Natural killer cell (primary cell): Measurements from ENCODE around the gene CD46. TPM values are rescaled to one million over a fixed set of nuclear protein-coding genes. Genes with fewer than 3 reads are reported as not detected.

Experiments
- ATAC-seq, 3 donors: fragments of 150-1000 bp in 2 of 3; fragments of 200-7000 bp in 1 of 3; cut with Tn5 transposase; 1 replicate in 1 of 3; 2 replicates in 2 of 3; pipeline ENCODE4 v1.10.0; 2021; ENCODE audit warnings: mild to moderate bottlenecking in 2 of 3, moderate library complexity in 2 of 3
- DNase-seq, 2 donors: peaks; one replicate each; pipeline versions ENCODE4 v3.0.0 to v3.0.0-alpha.2; 2013 to 2021; ENCODE audit warnings: mixed read lengths in 1 of 2
- H3K27ac ChIP-seq: one replicate; pipeline ENCODE4 v1.5.1; 2013; ENCODE audit warnings: mild to moderate bottlenecking, low read length
- H3K27me3 ChIP-seq: one replicate; pipeline ENCODE4 v1.6.1; 2013; ENCODE audit warnings: low read length; ENCODE audit not compliant: control insufficient read depth, insufficient read depth
- H3K36me3 ChIP-seq: one replicate; pipeline ENCODE4 v1.6.1; 2013; ENCODE audit warnings: low read length; ENCODE audit not compliant: control insufficient read depth, insufficient read depth
- H3K4me1 ChIP-seq: one replicate; pipeline ENCODE4 v1.6.1; 2013; ENCODE audit warnings: low read length; ENCODE audit not compliant: control insufficient read depth, insufficient read depth
- H3K4me3 ChIP-seq: one replicate; pipeline ENCODE4 v1.5.1; 2013; ENCODE audit warnings: low read length
- H3K9me3 ChIP-seq: one replicate; pipeline ENCODE4 v1.6.1; 2013; ENCODE audit warnings: low read length; ENCODE audit not compliant: control insufficient read depth, insufficient read depth
- H3K27ac Mint-ChIP-seq, 2 donors: one replicate each; pipeline ENCODE4 v1.8.0; 2022; ENCODE audit warnings: mild to moderate bottlenecking in 2 of 2, mixed read lengths in 2 of 2, moderate library complexity in 1 of 2
- H3K27me3 Mint-ChIP-seq, 2 donors: one replicate each; pipeline ENCODE4 v1.8.0; 2022; ENCODE audit warnings: low read depth in 2 of 2, mixed read lengths in 2 of 2
- H3K36me3 Mint-ChIP-seq: one replicate; pipeline ENCODE4 v1.8.0; 2022; ENCODE audit warnings: mixed read lengths
- H3K4me1 Mint-ChIP-seq, 2 donors: one replicate each; pipeline ENCODE4 v1.8.0; 2022; ENCODE audit warnings: mixed read lengths in 2 of 2
- H3K4me3 Mint-ChIP-seq: one replicate; pipeline ENCODE4 v1.8.0; 2022; ENCODE audit warnings: mild to moderate bottlenecking, moderate library complexity, mixed read lengths
- H3K9me3 Mint-ChIP-seq, 2 donors: one replicate each; pipeline ENCODE4 v1.8.0; 2022; ENCODE audit warnings: mixed read lengths in 2 of 2
- WGBS: methylation state at CpG from one replicate; pipeline ENCODE4 v1.1.7; 2013; ENCODE audit warnings: missing lambda C conversion rate; ENCODE audit not compliant: insufficient coverage; 5-methylcytosine and 5-hydroxymethylcytosine counted together
- intact Hi-C: fragments of 100-400 bp; cut with micrococcal nuclease; formaldehyde crosslinking; loops from one replicate; pipeline ENCODE4 v1.14.2; 2022
- total RNA-seq, 4 donors: library from RNA; stranded (reverse); fragments of 120-200 nt in 1 of 4; gene quantifications; one replicate each; pipeline versions ENCODE4 v1.2.3 to v1.2.4, GENCODE V29; 2013 to 2022
- TF ChIP-seq, protein P1 (sequence below): fragments of 200-600 bp; IDR thresholded peaks from one replicate; pipeline ENCODE4 v1.8.0; 2022; ENCODE audit warnings: antibody characterized with exemption

Gene CD46
- total RNA-seq, 3 donors from 2014 or later (not counting 1 experiment from before 2014, with no cell fraction given): 110 to 126 (median 124) TPM

DNA sequence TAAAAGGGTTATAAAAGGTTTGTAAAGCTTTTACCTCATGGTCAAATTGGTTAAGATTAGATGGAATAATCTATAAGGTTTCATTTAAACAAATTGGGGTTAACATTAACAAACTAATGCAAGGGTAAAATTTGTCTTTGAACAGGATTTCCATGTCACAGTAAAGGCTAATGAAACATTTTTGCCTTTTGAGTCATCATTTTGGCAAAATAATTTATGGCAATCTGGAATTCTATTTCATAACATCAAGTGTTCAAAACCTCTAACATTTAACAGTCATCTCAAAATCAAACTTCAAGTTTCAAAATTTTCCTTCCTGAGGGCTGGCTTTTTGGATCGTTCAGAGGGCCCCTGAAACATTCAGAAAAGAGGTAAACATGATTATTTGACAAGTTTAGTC, 6.6 kb upstream of the CD46 start:
- H3K27me3 Mint-ChIP-seq: peaks cover 0 to 6% of the 10 kb centered on the region in 2 donors
- no peak overlapping the region for H3K27ac Mint-ChIP-seq
- no peaks in the 10 kb centered on the region for H3K36me3 Mint-ChIP-seq
- Histone ChIP-seq H3K27ac (no peak overlapping the region), H3K9me3 (no peaks in the 10 kb centered on the region), H3K36me3 (no peaks in the 10 kb centered on the region), H3K4me3 (no peak overlapping the region), H3K27me3 (no peaks in the 10 kb centered on the region), H3K4me1 (no peaks in the 10 kb centered on the region)
- intact Hi-C loops: no loop called here
- ATAC-seq (no peak), DNase-seq (no peak)
- TF ChIP-seq, protein P1, sequence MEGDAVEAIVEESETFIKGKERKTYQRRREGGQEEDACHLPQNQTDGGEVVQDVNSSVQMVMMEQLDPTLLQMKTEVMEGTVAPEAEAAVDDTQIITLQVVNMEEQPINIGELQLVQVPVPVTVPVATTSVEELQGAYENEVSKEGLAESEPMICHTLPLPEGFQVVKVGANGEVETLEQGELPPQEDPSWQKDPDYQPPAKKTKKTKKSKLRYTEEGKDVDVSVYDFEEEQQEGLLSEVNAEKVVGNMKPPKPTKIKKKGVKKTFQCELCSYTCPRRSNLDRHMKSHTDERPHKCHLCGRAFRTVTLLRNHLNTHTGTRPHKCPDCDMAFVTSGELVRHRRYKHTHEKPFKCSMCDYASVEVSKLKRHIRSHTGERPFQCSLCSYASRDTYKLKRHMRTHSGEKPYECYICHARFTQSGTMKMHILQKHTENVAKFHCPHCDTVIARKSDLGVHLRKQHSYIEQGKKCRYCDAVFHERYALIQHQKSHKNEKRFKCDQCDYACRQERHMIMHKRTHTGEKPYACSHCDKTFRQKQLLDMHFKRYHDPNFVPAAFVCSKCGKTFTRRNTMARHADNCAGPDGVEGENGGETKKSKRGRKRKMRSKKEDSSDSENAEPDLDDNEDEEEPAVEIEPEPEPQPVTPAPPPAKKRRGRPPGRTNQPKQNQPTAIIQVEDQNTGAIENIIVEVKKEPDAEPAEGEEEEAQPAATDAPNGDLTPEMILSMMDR: no peak
- H3K4me3 Mint-ChIP-seq: no peak overlapping the region
- peaks cover 0 to 6% of the 10 kb centered on the region in 2 donors for H3K4me1 Mint-ChIP-seq
- 57% methylated on average over 1 of the region's 1 CpG for WGBS
- no peaks in the 10 kb centered on the region for H3K9me3 Mint-ChIP-seq

DNA sequence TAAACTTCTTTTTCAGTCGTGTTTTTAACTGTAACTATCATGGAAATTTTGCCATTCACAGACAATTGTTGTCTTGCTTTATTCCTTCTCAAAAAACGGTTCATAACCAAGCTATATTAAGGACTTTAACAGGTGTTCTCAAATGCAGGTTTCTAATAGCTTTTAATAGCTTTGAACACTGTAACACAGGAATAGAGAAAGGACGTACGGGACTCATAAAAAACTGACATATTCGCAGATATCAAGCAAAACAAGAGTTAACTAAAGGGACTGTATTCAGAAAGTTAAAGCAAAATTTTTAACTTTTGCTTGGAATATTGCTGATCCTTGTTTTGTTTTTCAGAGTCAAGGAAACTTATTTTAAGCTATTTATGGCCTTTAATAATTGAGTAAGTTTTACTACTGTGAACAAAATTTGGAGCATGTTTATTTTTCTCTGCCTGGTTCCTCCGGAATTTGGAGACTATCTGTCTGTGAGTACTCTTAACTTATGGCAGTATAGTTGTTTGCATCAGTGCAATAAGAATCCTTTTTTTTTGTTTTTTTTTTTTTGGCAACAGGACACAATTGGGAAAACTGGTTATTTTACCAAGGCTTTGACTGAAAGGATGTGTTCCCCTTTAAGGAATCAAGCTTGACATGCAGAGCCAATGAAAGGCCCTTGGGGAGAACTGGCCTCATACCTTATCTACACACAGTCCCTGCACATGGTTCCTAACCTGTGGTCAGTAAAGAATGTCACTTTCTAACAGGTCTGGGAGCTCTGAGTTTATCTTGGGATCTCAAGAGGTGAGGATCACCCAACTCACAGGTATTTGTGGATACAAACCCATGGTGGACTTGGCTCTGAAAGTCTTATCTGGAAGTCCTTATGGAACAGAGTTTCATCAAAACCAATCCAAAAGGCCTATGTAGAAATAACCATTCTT, 5.8 kb upstream of the CD46 start:
- no peaks in the 10 kb centered on the region for H3K9me3 ChIP-seq
- no peaks in the 10 kb centered on the region for H3K36me3 ChIP-seq
- Mint-ChIP-seq H3K36me3 (no peaks in the 10 kb centered on the region), H3K27ac (no peak overlapping the region), H3K27me3 (peaks cover 0 to 2% of the 10 kb centered on the region in 2 donors), H3K4me1 (peaks cover 3 to 8% of the 10 kb centered on the region in 2 donors), H3K4me3 (no peak overlapping the region), H3K9me3 (no peaks in the 10 kb centered on the region)
- ATAC-seq (no peak), DNase-seq (no peak)
- intact Hi-C loops: no loop called here
- no peaks in the 10 kb centered on the region for H3K27me3 ChIP-seq
- TF ChIP-seq, protein P1: no peak
- H3K27ac ChIP-seq: no peak overlapping the region
- no peak overlapping the region for H3K4me3 ChIP-seq
- no peaks in the 10 kb centered on the region for H3K4me1 ChIP-seq
- WGBS: 92% methylated on average over 6 of the region's 6 CpGs

DNA sequence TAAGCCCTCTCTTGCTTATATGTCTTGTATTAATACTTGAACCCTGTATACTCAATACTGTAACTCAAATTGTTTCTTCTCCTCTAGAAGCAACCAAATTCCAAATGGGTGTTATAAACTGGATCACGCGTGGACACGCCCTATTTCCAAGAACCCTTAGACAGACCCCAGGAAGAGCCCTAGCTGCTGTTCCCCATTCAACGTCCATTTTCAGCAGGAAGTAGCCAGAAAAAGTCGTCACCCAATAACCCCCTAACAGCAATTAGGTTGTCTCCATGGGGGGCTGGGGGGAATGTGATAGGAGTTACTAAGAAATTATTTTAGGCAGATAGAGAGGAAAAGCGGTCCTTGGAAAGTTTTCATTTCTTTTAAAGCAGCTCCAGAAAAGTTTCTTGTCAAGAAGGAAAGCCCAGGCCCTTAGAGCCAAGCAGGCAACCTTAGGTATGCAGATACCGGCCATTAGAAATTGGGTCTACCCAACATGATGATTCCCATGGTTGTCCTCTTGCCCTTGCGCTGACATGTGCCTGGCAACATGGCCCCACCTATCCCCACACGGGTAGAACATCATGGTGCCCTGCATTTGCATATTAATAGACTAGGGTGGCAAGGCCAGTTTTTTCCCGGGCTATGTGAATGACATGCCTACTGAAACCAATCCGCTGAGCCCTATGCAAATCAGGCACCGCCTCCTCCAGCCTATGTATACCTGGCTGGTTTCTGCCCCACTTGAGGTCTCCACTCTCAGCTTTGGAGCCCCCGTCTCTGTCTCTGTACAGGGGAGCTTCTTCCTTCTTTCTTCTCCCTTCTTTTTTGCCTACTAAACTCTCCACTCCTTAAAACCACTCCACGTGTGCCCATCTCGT, 4.0 kb upstream of the CD46 start:
- intact Hi-C loops: no loop called here
- no peak for DNase-seq
- Mint-ChIP-seq H3K36me3 (no peaks in the 10 kb centered on the region), H3K27me3 (no peaks in the 10 kb centered on the region), H3K9me3 (no peaks in the 10 kb centered on the region), H3K4me1 (peaks cover 20 to 26% of the 10 kb centered on the region in 2 donors), H3K27ac (no peak overlapping the region), H3K4me3 (no peak overlapping the region)
- peaks cover 11% of the 10 kb centered on the region for H3K4me1 ChIP-seq
- no peaks in the 10 kb centered on the region for H3K36me3 ChIP-seq
- TF ChIP-seq, protein P1: no peak
- no peaks in the 10 kb centered on the region for H3K27me3 ChIP-seq
- H3K27ac ChIP-seq: no peak overlapping the region
- ATAC-seq: no peak
- H3K4me3 ChIP-seq: no peak overlapping the region
- no peaks in the 10 kb centered on the region for H3K9me3 ChIP-seq
- WGBS: 88% methylated on average over 15 of the region's 15 CpGs
